Breast epithelium (tissue), 3 donors: Measurements from ENCODE around the gene CAPN9.

Experiments
- POLR2AphosphoS5 ChIP-seq, 3 donors: sonication (generic); formaldehyde crosslinking; IDR thresholded peaks; one replicate each; pipeline ENCODE4 v1.6.1; 2017; ENCODE audit warnings: antibody characterized with exemption in 3 of 3
- TF ChIP-seq, protein P1 (sequence below), 3 donors: fragments of 450-650 bp; IDR thresholded peaks; one replicate each; pipeline ENCODE4 v1.5.1; 2016 to 2017; ENCODE audit warnings: antibody characterized with exemption in 3 of 3, mild to moderate bottlenecking in 3 of 3, moderate library complexity in 3 of 3

DNA sequence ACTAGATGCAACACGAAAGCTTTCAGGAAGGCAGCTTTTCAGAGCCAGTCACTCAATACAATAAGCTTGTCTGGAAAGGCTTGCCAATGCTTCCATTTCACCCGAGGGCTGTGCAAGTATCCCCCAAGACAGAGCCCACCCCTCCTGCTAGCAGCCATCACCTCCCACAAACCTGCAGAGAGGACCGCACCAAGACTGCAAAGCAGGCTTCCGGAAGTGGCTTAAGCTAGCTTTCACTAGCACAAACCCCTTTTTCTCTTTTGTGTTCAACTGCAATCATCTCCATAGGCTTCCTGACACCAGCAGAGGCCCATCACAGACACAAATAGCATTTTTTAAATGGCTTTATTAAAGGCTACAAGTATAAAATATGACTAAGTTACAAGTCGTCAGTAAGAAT lies 89.6 kb downstream of the CAPN9 start:
- TF ChIP-seq, protein P1, sequence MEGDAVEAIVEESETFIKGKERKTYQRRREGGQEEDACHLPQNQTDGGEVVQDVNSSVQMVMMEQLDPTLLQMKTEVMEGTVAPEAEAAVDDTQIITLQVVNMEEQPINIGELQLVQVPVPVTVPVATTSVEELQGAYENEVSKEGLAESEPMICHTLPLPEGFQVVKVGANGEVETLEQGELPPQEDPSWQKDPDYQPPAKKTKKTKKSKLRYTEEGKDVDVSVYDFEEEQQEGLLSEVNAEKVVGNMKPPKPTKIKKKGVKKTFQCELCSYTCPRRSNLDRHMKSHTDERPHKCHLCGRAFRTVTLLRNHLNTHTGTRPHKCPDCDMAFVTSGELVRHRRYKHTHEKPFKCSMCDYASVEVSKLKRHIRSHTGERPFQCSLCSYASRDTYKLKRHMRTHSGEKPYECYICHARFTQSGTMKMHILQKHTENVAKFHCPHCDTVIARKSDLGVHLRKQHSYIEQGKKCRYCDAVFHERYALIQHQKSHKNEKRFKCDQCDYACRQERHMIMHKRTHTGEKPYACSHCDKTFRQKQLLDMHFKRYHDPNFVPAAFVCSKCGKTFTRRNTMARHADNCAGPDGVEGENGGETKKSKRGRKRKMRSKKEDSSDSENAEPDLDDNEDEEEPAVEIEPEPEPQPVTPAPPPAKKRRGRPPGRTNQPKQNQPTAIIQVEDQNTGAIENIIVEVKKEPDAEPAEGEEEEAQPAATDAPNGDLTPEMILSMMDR (IDR thresholded peaks at IDR 0.05): no peak
- TF ChIP-seq POLR2AphosphoS5 (IDR thresholded peaks at IDR 0.05): no peak
